Transverse colon (tissue), 3 donors: ENCODE measurements around the gene CHKA.

ENCODE experiments used
- POLR2A ChIP-seq: fragments of 450-650 bp; IDR thresholded peaks from one replicate; pipeline ENCODE4 v1.6.1; 2016; ENCODE audit warnings: antibody characterized with exemption, mild to moderate bottlenecking, moderate library complexity
- TF ChIP-seq, protein P1 (sequence below), 5 experiments: fragments of 200-600 bp in 3 of 5; fragments of 450-650 bp in 2 of 5; sonication (generic) in 3 of 5; IDR thresholded peaks; 1 replicate in 2 of 5; 2 replicates in 3 of 5; pipeline ENCODE4 v1.5.1; 2016 to 2017; ENCODE audit warnings: antibody characterized with exemption in 5 of 5, inconsistent platforms in 3 of 5, mild to moderate bottlenecking in 2 of 5, moderate library complexity in 1 of 5

DNA sequence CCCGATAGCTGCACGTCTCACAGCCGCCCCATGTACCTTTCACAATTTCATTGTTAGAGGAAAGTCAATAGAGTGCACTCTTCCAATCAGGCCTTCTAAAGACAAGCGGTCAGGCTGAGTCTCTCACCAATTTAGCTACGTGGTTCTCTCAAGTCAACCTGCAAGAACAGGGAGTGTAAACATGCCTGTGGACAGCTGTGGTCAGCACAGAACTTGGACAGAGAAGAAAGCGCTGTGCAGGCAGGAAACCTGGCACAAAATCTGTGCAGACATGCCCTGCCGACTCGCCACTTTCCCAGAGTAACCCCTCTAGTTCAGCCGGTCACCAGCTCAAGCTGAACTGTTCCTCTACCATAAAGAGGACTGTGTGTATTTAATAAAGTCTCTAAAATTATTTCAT lies 39.5 kb downstream of the CHKA start:
- TF ChIP-seq, protein P1, sequence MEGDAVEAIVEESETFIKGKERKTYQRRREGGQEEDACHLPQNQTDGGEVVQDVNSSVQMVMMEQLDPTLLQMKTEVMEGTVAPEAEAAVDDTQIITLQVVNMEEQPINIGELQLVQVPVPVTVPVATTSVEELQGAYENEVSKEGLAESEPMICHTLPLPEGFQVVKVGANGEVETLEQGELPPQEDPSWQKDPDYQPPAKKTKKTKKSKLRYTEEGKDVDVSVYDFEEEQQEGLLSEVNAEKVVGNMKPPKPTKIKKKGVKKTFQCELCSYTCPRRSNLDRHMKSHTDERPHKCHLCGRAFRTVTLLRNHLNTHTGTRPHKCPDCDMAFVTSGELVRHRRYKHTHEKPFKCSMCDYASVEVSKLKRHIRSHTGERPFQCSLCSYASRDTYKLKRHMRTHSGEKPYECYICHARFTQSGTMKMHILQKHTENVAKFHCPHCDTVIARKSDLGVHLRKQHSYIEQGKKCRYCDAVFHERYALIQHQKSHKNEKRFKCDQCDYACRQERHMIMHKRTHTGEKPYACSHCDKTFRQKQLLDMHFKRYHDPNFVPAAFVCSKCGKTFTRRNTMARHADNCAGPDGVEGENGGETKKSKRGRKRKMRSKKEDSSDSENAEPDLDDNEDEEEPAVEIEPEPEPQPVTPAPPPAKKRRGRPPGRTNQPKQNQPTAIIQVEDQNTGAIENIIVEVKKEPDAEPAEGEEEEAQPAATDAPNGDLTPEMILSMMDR (IDR thresholded peaks at IDR 0.05): no peak
- TF ChIP-seq POLR2A: no peak
